Ishikawa (cell line): ENCODE data around the gene PRKN.

Experiments
- CREB1 ChIP-seq: IDR thresholded peaks from 2 replicates; pipeline ENCODE4 v1.6.1; 2012; ENCODE audit warnings: low read depth
- EGR1 ChIP-seq: IDR thresholded peaks from 2 replicates; pipeline ENCODE4 v1.6.1; 2012
- EP300 ChIP-seq: IDR thresholded peaks from 2 replicates; pipeline ENCODE4 v1.6.1; 2012; ENCODE audit warnings: borderline replicate concordance
- YY1 ChIP-seq: IDR thresholded peaks from 2 replicates; pipeline ENCODE4 v1.6.1; 2012; ENCODE audit warnings: low read depth
- TF ChIP-seq, protein P1 (sequence below): IDR thresholded peaks from 2 replicates; pipeline ENCODE4 v1.6.1; 2012
- TF ChIP-seq, protein P2 (sequence below): IDR thresholded peaks from 2 replicates; pipeline ENCODE4 v1.6.1; 2012; ENCODE audit warnings: low read depth, mild to moderate bottlenecking

DNA sequence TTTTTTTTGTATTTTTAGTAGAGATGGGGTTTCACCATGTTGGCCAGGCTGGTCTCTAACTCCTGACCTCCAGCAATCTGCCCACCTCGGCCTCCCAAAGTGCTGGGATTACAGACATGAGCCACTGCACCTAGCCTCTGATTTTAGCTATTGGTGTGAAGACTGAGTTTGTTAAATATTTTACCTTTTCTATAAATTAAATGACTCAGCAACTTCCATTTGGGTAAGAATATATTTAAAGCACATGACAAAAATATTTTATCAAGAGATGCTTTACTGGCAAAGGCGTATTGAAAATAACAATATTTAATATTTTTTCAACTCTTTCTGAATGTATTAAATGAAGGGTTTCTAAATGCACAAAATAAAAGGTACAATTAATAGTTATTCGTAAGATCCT, 1295.0 kb downstream of the PRKN start:
- no peak for TF ChIP-seq CREB1
- no peak for TF ChIP-seq YY1
- no peak for TF ChIP-seq EP300
- TF ChIP-seq, protein P1, sequence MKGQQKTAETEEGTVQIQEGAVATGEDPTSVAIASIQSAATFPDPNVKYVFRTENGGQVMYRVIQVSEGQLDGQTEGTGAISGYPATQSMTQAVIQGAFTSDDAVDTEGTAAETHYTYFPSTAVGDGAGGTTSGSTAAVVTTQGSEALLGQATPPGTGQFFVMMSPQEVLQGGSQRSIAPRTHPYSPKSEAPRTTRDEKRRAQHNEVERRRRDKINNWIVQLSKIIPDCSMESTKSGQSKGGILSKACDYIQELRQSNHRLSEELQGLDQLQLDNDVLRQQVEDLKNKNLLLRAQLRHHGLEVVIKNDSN: no peak
- TF ChIP-seq EGR1: no peak
- TF ChIP-seq, protein P2, sequence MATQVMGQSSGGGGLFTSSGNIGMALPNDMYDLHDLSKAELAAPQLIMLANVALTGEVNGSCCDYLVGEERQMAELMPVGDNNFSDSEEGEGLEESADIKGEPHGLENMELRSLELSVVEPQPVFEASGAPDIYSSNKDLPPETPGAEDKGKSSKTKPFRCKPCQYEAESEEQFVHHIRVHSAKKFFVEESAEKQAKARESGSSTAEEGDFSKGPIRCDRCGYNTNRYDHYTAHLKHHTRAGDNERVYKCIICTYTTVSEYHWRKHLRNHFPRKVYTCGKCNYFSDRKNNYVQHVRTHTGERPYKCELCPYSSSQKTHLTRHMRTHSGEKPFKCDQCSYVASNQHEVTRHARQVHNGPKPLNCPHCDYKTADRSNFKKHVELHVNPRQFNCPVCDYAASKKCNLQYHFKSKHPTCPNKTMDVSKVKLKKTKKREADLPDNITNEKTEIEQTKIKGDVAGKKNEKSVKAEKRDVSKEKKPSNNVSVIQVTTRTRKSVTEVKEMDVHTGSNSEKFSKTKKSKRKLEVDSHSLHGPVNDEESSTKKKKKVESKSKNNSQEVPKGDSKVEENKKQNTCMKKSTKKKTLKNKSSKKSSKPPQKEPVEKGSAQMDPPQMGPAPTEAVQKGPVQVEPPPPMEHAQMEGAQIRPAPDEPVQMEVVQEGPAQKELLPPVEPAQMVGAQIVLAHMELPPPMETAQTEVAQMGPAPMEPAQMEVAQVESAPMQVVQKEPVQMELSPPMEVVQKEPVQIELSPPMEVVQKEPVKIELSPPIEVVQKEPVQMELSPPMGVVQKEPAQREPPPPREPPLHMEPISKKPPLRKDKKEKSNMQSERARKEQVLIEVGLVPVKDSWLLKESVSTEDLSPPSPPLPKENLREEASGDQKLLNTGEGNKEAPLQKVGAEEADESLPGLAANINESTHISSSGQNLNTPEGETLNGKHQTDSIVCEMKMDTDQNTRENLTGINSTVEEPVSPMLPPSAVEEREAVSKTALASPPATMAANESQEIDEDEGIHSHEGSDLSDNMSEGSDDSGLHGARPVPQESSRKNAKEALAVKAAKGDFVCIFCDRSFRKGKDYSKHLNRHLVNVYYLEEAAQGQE: no peak
